Ureter (tissue), 1 donor: ENCODE data around the gene SH3RF1. TPM values are rescaled to one million over a fixed set of nuclear protein-coding genes. Genes with fewer than 3 reads are reported as not detected.

ENCODE experiments used
- DNase-seq: peaks from one replicate; pipeline ENCODE4 v3.0.0-alpha.2; 2020; ENCODE audit warnings: low spot score
- total RNA-seq: library from RNA; stranded (reverse); gene quantifications from one replicate; pipeline ENCODE4 v1.2.4, GENCODE V29; 2023
- donor health status: DM: yes; HTN: yes; CAD: no.

The SH3RF1 gene
- total RNA-seq, 1 donor from 2014 or later = 33.2 TPM

DNA sequence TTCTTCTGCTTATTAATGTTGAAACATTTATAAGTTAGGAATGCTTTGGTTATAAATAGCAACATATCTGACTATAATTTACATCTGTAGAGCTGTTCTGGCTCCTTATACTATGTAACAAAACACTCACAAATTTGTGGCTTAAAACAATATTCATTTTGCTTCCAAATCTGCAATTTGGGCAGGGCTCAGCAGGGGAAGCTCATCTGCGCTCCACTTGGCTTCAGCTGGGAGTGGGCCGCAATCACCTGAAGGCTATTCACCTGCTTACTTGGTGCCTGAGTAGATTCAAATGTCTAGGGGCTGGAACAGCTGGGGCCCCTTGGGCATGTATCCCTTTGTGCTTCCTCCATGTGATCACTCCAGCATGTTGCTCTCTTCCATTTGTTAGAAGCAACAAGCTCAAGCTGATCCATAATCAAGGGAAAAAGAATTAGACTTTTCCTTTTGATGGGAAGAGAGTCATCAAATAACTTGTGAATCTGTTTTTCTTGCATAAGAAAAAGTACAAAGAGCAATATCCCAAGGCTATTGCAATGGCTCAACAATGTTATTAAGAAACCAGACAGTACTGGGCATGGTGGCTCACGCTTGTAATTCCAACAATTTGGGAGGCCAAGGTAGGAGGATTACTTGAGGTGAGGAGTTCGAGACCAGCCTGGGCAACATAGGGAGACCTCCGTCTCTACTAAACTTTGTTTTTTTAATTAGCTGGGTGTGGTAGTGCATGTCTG lies 225.9 kb downstream of the SH3RF1 start:
- DNase-seq = no peak
